SU-DHL-6 (cell line): ENCODE measurements around the gene TYRO3.

Experiments used
- H2AFZ ChIP-seq: fragments of 200-600 bp; sonication (generic); 2 replicates; pipeline ENCODE4 v1.6.1; 2014; ENCODE audit warnings: low read depth, mild to moderate bottlenecking, moderate library complexity, mixed read lengths, antibody characterized with exemption, low read length; ENCODE audit not compliant: severe bottlenecking
- H3F3A ChIP-seq: fragments of 200-600 bp; shearing (Covaris generic); 2 replicates; pipeline ENCODE4 v1.6.0; 2016; ENCODE audit warnings: antibody characterized with exemption, mild to moderate bottlenecking; ENCODE audit not compliant: insufficient read depth
- H3K27ac ChIP-seq: fragments of 200-600 bp; sonication (generic); 2 replicates; pipeline ENCODE4 v1.5.1; 2016; ENCODE audit warnings: low read depth, mild to moderate bottlenecking, low read length, moderate library complexity, mixed read lengths
- H3K27me3 ChIP-seq: fragments of 200-600 bp; sonication (generic), shearing (Covaris generic); 2 replicates; pipeline ENCODE4 v1.6.0; 2014; ENCODE audit warnings: mild to moderate bottlenecking, low read length
- H3K36me3 ChIP-seq: fragments of 200-600 bp; sonication (generic); 2 replicates; pipeline ENCODE4 v1.6.1; 2014; ENCODE audit warnings: mild to moderate bottlenecking, low read length, mixed read lengths
- H3K4me2 ChIP-seq: fragments of 300-600, 200-600 bp; shearing (Covaris generic), sonication (generic); 2 replicates; pipeline ENCODE4 v1.6.0; 2014; ENCODE audit warnings: low read length, low read depth, mild to moderate bottlenecking; ENCODE audit not compliant: poor library complexity, severe bottlenecking
- H3K4me3 ChIP-seq: fragments of 200-600 bp; sonication (generic); 2 replicates; pipeline ENCODE4 v1.5.1; 2014; ENCODE audit warnings: antibody characterized with exemption, low read length, mild to moderate bottlenecking, mixed read lengths; ENCODE audit not compliant: insufficient read depth, poor library complexity, severe bottlenecking
- H3K79me2 ChIP-seq: fragments of 200-600 bp; sonication (generic); 2 replicates; pipeline ENCODE4 v1.6.1; 2014; ENCODE audit warnings: mild to moderate bottlenecking, low read length, moderate library complexity; ENCODE audit not compliant: insufficient read depth
- H3K9ac ChIP-seq: fragments of 200-600 bp; sonication (generic); 2 replicates; pipeline ENCODE4 v1.7.0; 2014; ENCODE audit warnings: mild to moderate bottlenecking, low read length
- H3K9me2 ChIP-seq: fragments of 200-600 bp; sonication (generic); replicated peaks from 2 replicates; pipeline ENCODE4 v1.6.1; 2014; ENCODE audit warnings: low read length; ENCODE audit not compliant: insufficient read depth
- H3K9me3 ChIP-seq: fragments of 200-600 bp; sonication (generic); 2 replicates; pipeline ENCODE4 v1.6.1; 2014; ENCODE audit warnings: low read length, mixed read lengths; ENCODE audit not compliant: insufficient read depth
- H4K20me1 ChIP-seq: fragments of 200-600 bp; sonication (generic); 2 replicates; pipeline ENCODE4 v1.6.1; 2014; ENCODE audit warnings: low read depth, mild to moderate bottlenecking, antibody characterized with exemption, low read length, moderate library complexity, mixed read lengths
- CTCF ChIP-seq: fragments of 200-600 bp; sonication (generic); IDR thresholded peaks from one replicate; pipeline ENCODE4 v1.5.1; 2017; ENCODE audit warnings: antibody characterized with exemption, mild to moderate bottlenecking, low read length, moderate library complexity; ENCODE audit not compliant: insufficient read depth, poor library complexity, severe bottlenecking
- EZH2phosphoT487 ChIP-seq: fragments of 200-600 bp; sonication (generic), shearing (Covaris generic); conservative IDR thresholded peaks from 2 replicates; pipeline ENCODE4 v1.6.1; 2018; ENCODE audit warnings: mild to moderate bottlenecking, antibody characterized with exemption, low read length, moderate library complexity, mixed read lengths

The TYRO3 gene

GRCh38 chr15:41605566-41605965 is 46.6 kb downstream of the TYRO3 start:
- Histone ChIP-seq H3K36me3 (no peaks in the 10 kb centered on the region), H4K20me1 (no peaks in the 10 kb centered on the region), H3K79me2 (no peaks in the 10 kb centered on the region), H3K4me2 (no peak overlapping the region), H3K4me3 (no peak overlapping the region), H2AFZ (no peak overlapping the region), H3K27me3 (no peaks in the 10 kb centered on the region), H3K9me2 (no peaks in the 10 kb centered on the region), H3F3A (no peaks in the 10 kb centered on the region), H3K9ac (no peak overlapping the region), H3K9me3 (no peaks in the 10 kb centered on the region), H3K27ac (no peak overlapping the region)
- TF ChIP-seq CTCF (no peak), EZH2phosphoT487 (no peak)

- TF ChIP-seq EZH2phosphoT487 (no peak), CTCF (no peak)
- Histone ChIP-seq H3K79me2 (no peaks in the 10 kb centered on the region), H3K27ac (no peak overlapping the region), H2AFZ (no peak overlapping the region), H3K4me2 (no peak overlapping the region), H3F3A (no peaks in the 10 kb centered on the region), H3K27me3 (no peaks in the 10 kb centered on the region), H4K20me1 (no peaks in the 10 kb centered on the region), H3K9me3 (no peaks in the 10 kb centered on the region), H3K9ac (no peak overlapping the region), H3K36me3 (no peaks in the 10 kb centered on the region), H3K9me2 (no peaks in the 10 kb centered on the region), H3K4me3 (no peak overlapping the region)
These were observed 48.0 kb downstream of the TYRO3 start for GRCh38 chr15:41606997-41607396.

- Histone ChIP-seq H3K27ac (no peak overlapping the region), H4K20me1 (no peaks in the 10 kb centered on the region), H3K27me3 (no peaks in the 10 kb centered on the region), H3K9me3 (no peaks in the 10 kb centered on the region), H3K9ac (no peak overlapping the region), H3F3A (no peaks in the 10 kb centered on the region), H3K4me2 (no peak overlapping the region), H3K9me2 (no peaks in the 10 kb centered on the region), H3K36me3 (no peaks in the 10 kb centered on the region), H3K4me3 (no peak overlapping the region), H3K79me2 (no peaks in the 10 kb centered on the region), H2AFZ (no peak overlapping the region)
- TF ChIP-seq EZH2phosphoT487 (no peak), CTCF (no peak)
These were observed 50.1 kb downstream of the TYRO3 start for GRCh38 chr15:41609123-41609522.
